C4-2B (cell line): ENCODE data around the gene PDE8B.

Source experiments
- CTCF ChIP-seq: fragments of 450-650 bp; conservative IDR thresholded peaks from 2 replicates; pipeline ENCODE4 v1.5.1; 2017; ENCODE audit warnings: mild to moderate bottlenecking
- ZFX ChIP-seq: fragments of 450-650 bp; IDR thresholded peaks from 2 replicates; pipeline ENCODE4 v1.6.1; 2017

GRCh38 chr5:77448831-77449230 lies 238.4 kb downstream of the PDE8B start:
- TF ChIP-seq ZFX (no peak), CTCF (no peak)
